ENCODE data around the gene SCN5A.

SCN5A gene

GRCh38 chr3:38597502-38598060 is 51.9 kb downstream of the SCN5A start:
- DNase-seq = no peak

GRCh38 chr3:38595393-38595792 is 54.1 kb downstream of the SCN5A start:
- DNase-seq = no peak

GRCh38 chr3:38590521-38590920 is 59.0 kb downstream of the SCN5A start:
- DNase-seq = no peak

- no peak for DNase-seq
Measured at GRCh38 chr3:38588995-38589937, 60.2 kb downstream of the SCN5A start.

GRCh38 chr3:38588371-38588971 is 61.0 kb downstream of the SCN5A start:
- DNase-seq = no peak

- no peak for DNase-seq
Measured at GRCh38 chr3:38587548-38588131, 61.8 kb downstream of the SCN5A start.

- DNase-seq = no peak
Measured at GRCh38 chr3:38586546-38587520, 62.7 kb downstream of the SCN5A start.

- DNase-seq = no peak
Measured at GRCh38 chr3:38585791-38586420, 63.6 kb downstream of the SCN5A start.

GRCh38 chr3:38583688-38584087 is 65.8 kb downstream of the SCN5A start:
- DNase-seq = no peak

GRCh38 chr3:38582941-38583645 is 66.4 kb downstream of the SCN5A start:
- no peak for DNase-seq

- DNase-seq = no peak
Measured at GRCh38 chr3:38582316-38582715, 67.2 kb downstream of the SCN5A start.

- DNase-seq = no peak
Measured at GRCh38 chr3:38581774-38582173, 67.7 kb downstream of the SCN5A start.

GRCh38 chr3:38580450-38581382 is 68.8 kb downstream of the SCN5A start:
- DNase-seq = no peak

GRCh38 chr3:38579551-38580449 is 69.7 kb downstream of the SCN5A start:
- no peak for DNase-seq

- DNase-seq = no peak
Measured at GRCh38 chr3:38579141-38579540, 70.3 kb downstream of the SCN5A start.

- DNase-seq = no peak
Measured at GRCh38 chr3:38578551-38578950, 70.9 kb downstream of the SCN5A start.

GRCh38 chr3:38578081-38578475 is 71.4 kb downstream of the SCN5A start:
- DNase-seq = no peak

- no peak for DNase-seq
Measured at GRCh38 chr3:38577371-38578080, 72.0 kb downstream of the SCN5A start.
